CD4-positive, alpha-beta T cell (primary cell): ENCODE results near the gene FRMPD1. TPM values are rescaled to one million over a fixed set of nuclear protein-coding genes. Genes with fewer than 3 reads are reported as not detected.

Experiments
- ATAC-seq: fragments of 200-7000 bp; cut with Tn5 transposase; one replicate; pipeline ENCODE4 v1.10.0; 2022; ENCODE audit warnings: mild to moderate bottlenecking; ENCODE audit not compliant: poor library complexity
- CTCF ChIA-PET: fragments of 350-600 bp; sonication (Branson Sonifier 250); formaldehyde crosslinking; loops from one replicate; lab custom pipeline; 2021; ENCODE audit warnings: antibody characterized with exemption, inconsistent platforms; lab: Charles Lee
- POLR2A ChIA-PET: fragments of 350-600 bp; sonication (Branson Sonifier 250); formaldehyde crosslinking; loops from one replicate; lab custom pipeline; 2021; ENCODE audit warnings: antibody characterized with exemption, inconsistent platforms; lab: Charles Lee
- DNase-seq, 14 experiments: peaks; one replicate each; pipeline ENCODE4 v3.0.0-alpha.2; 2013 to 2020; ENCODE audit warnings: mixed read lengths in 2 of 14
- H3K27ac ChIP-seq, 2 donors: one replicate each; pipeline versions ENCODE4 v1.5.1 to v1.7.0; 2013; ENCODE audit warnings: low read length in 2 of 2, low read depth in 1 of 2, mild to moderate bottlenecking in 1 of 2
- H3K27me3 ChIP-seq, 2 experiments: 1 replicate in 1 of 2; 2 replicates in 1 of 2; pipeline versions ENCODE4 v1.6.1 to v1.7.0; 2013; ENCODE audit warnings: low read length in 2 of 2, control low read depth in 1 of 2, mild to moderate bottlenecking in 1 of 2, moderate library complexity in 1 of 2; ENCODE audit not compliant: insufficient read depth in 2 of 2, control insufficient read depth in 1 of 2
- H3K36me3 ChIP-seq: one replicate; pipeline ENCODE4 v1.6.1; 2013; ENCODE audit warnings: low read length, control low read depth; ENCODE audit not compliant: insufficient read depth
- H3K4me1 ChIP-seq: one replicate; pipeline ENCODE4 v1.6.1; 2013; ENCODE audit warnings: low read length, control low read depth; ENCODE audit not compliant: insufficient read depth
- H3K4me3 ChIP-seq: one replicate; pipeline ENCODE4 v1.5.1; 2013; ENCODE audit warnings: mild to moderate bottlenecking, low read length, moderate library complexity
- H3K9me3 ChIP-seq, 2 experiments: 1 replicate in 1 of 2; 2 replicates in 1 of 2; pipeline versions ENCODE4 v1.6.1 to v1.7.0; 2013; ENCODE audit warnings: low read length in 2 of 2, mild to moderate bottlenecking in 2 of 2, control low read depth in 1 of 2, moderate library complexity in 1 of 2; ENCODE audit not compliant: control insufficient read depth in 1 of 2, insufficient read depth in 1 of 2
- H3K27ac Mint-ChIP-seq: one replicate; pipeline ENCODE4 v1.8.0; 2020; ENCODE audit warnings: mixed read lengths
- H3K27me3 Mint-ChIP-seq: one replicate; pipeline ENCODE4 v1.8.0; 2021; ENCODE audit warnings: mixed read lengths
- H3K36me3 Mint-ChIP-seq: one replicate; pipeline ENCODE4 v1.8.0; 2021; ENCODE audit warnings: low read depth, mixed read lengths
- H3K4me1 Mint-ChIP-seq: one replicate; pipeline ENCODE4 v1.8.0; 2021; ENCODE audit warnings: low read depth, mixed read lengths
- H3K4me3 Mint-ChIP-seq: one replicate; pipeline ENCODE4 v1.8.0; 2020; ENCODE audit warnings: mild to moderate bottlenecking, mixed read lengths
- H3K9me3 Mint-ChIP-seq: one replicate; pipeline ENCODE4 v1.8.0; 2020; ENCODE audit warnings: mixed read lengths
- CTCF ChIP-seq: fragments of 200-600 bp; IDR thresholded peaks from one replicate; pipeline ENCODE4 v1.8.0; 2022; ENCODE audit warnings: antibody characterized with exemption, mild to moderate bottlenecking
- intact Hi-C, 2 experiments: fragments of 100-400 bp; cut with DNase I in 1 of 2; cut with micrococcal nuclease in 1 of 2; formaldehyde crosslinking; loops; one replicate each; pipeline versions ENCODE4 v1.15.1 to v1.9.0; 2023 to 2025; cut with DNase I, micrococcal nuclease
- total RNA-seq, 174 experiments: library from RNA in 2 of 174; stranded (reverse) in 2 of 174; gene quantifications; one replicate each; pipeline ENCODE4 v1.2.3 and lab custom pipeline; 2021 to 2026

Gene FRMPD1
- total RNA-seq, 2 experiments from 2014 or later, result not detected

- no peaks in the 10 kb centered on the region for H3K9me3 ChIP-seq
- no peaks in the 10 kb centered on the region for H3K36me3 ChIP-seq
- DNase-seq (peak in 1 of 14 experiments; percentile 7), ATAC-seq (no peak)
- no peaks in the 10 kb centered on the region for H3K27me3 ChIP-seq
- intact Hi-C loops, result loop anchor here (1.0 to 5.0 kb wide), 4 partner anchors 47 to 286 kb away; partner anchors contain the start of genes DCAF10 (in 1 of the 2) and ZBTB5 (in 1 of the 2)
- peak overlapping the region; percentile 88 for H3K27ac Mint-ChIP-seq
- no peaks in the 10 kb centered on the region for H3K9me3 Mint-ChIP-seq
- H3K27ac ChIP-seq, result peak overlapping the region in 1 of 2 donors; percentile 78
- peaks cover 18% of the 10 kb centered on the region for H3K4me1 ChIP-seq
- no peaks in the 10 kb centered on the region for H3K27me3 Mint-ChIP-seq
- peak overlapping the region; percentile 93 for H3K4me3 Mint-ChIP-seq
- no peak for TF ChIP-seq CTCF
- ChIA-PET CTCF (interaction anchor here (1.2 kb wide), 1 partner anchor 48 kb away, joined by 3 read pairs; the partner anchor contains the start of gene DCAF10), POLR2A (no interaction called here)
- H3K4me1 Mint-ChIP-seq, result peaks cover 33% of the 10 kb centered on the region
- H3K36me3 Mint-ChIP-seq, result peaks cover 13% of the 10 kb centered on the region
- H3K4me3 ChIP-seq, result peak overlapping the region; percentile 97
These were observed 102.1 kb downstream of the FRMPD1 start for GRCh38 chr9:37752642-37753488.

- peak within 1 kb of the TSS; percentile 88 for H3K27ac Mint-ChIP-seq
- H3K36me3 ChIP-seq, result no peaks in the 10 kb centered on the region
- H3K36me3 Mint-ChIP-seq, result peaks cover 13% of the 10 kb centered on the region
- peak within 1 kb of the TSS; percentile 69 to 78 for H3K27ac ChIP-seq
- no peaks in the 10 kb centered on the region for H3K27me3 Mint-ChIP-seq
- H3K4me1 ChIP-seq, result peaks cover 18% of the 10 kb centered on the region
- H3K27me3 ChIP-seq, result no peaks in the 10 kb centered on the region
- DNase-seq, result peak; percentile 50 to 85 (median 62)
- H3K4me3 ChIP-seq, result peak within 1 kb of the TSS; percentile 97
- H3K9me3 ChIP-seq, result no peaks in the 10 kb centered on the region
- no peak for TF ChIP-seq CTCF
- ChIA-PET CTCF (interaction anchor here (1.2 kb wide), 1 partner anchor 47 kb away, joined by 3 read pairs; the partner anchor contains the start of gene DCAF10), POLR2A (no interaction called here)
- intact Hi-C loops, result loop anchor here (1.0 to 5.0 kb wide), 6 partner anchors 32 to 286 kb away; partner anchors contain the start of genes DCAF10 (in 1 of the 2), EXOSC3 (in 1 of the 2) and ZBTB5 (in 1 of the 2)
- ATAC-seq, result peak; percentile 93
- peaks cover 33% of the 10 kb centered on the region for H3K4me1 Mint-ChIP-seq
- no peaks in the 10 kb centered on the region for H3K9me3 Mint-ChIP-seq
- peak within 1 kb of the TSS; percentile 93 for H3K4me3 Mint-ChIP-seq
These were observed 102.9 kb downstream of the FRMPD1 start, which contains the start of gene TRMT10B for GRCh38 chr9:37753489-37754190. Gene TRMT10B (plus strand): TSS chr9:37753805. CDS start chr9:37761932, 8,127 bp downstream.

GRCh38 chr9:37758747-37759146, 108.0 kb downstream of the FRMPD1 start:
- Mint-ChIP-seq H3K36me3 (peaks cover 30% of the 10 kb centered on the region), H3K4me3 (no peak overlapping the region), H3K27ac (no peak overlapping the region), H3K9me3 (no peaks in the 10 kb centered on the region), H3K4me1 (peaks cover 29% of the 10 kb centered on the region), H3K27me3 (no peaks in the 10 kb centered on the region)
- Histone ChIP-seq H3K9me3 (no peaks in the 10 kb centered on the region), H3K27me3 (no peaks in the 10 kb centered on the region), H3K4me1 (peaks cover 11% of the 10 kb centered on the region), H3K4me3 (no peak overlapping the region), H3K36me3 (peaks cover 2% of the 10 kb centered on the region), H3K27ac (no peak overlapping the region)
- CTCF ChIA-PET, result no interaction called here
- POLR2A ChIA-PET, result no interaction called here
- ATAC-seq (no peak), DNase-seq (no peak)
- TF ChIP-seq CTCF, result no peak
- intact Hi-C loops, result no loop called here
